Amniotic stem cell (primary cell): ENCODE measurements around the gene QPCTL.
"Not testable (repeated sequence)": the region's sequence is repeated elsewhere in the genome, so short reads cannot be mapped to it uniquely, and the experiment has no call there.

Experiments used
- DNase-seq: peaks from one replicate; lab custom pipeline; 2025; lab: John Stamatoyannopoulos, UW

QPCTL gene

GRCh38 chr19:45676851-45677263, 15.6 kb upstream of the QPCTL start:
- no peak for DNase-seq

GRCh38 chr19:45677351-45678230, 14.9 kb upstream of the QPCTL start:
- DNase-seq, result no peak

GRCh38 chr19:45681391-45682015, 11.0 kb upstream of the QPCTL start:
- DNase-seq, result peak; percentile 19

GRCh38 chr19:45682117-45682516, 10.3 kb upstream of the QPCTL start:
- DNase-seq, result no peak

- DNase-seq, result no peak
Observed at GRCh38 chr19:45682908-45683307, 9.6 kb upstream of the QPCTL start.

- not testable (repeated sequence) for DNase-seq
Observed at GRCh38 chr19:45685045-45685444, 7.4 kb upstream of the QPCTL start.

GRCh38 chr19:45687599-45687998, 4.9 kb upstream of the QPCTL start:
- DNase-seq, result no peak

GRCh38 chr19:45691516-45692186, 815 bp upstream of the QPCTL start, which contains the start of gene SNRPD2:
Gene SNRPD2 (minus strand): TSS chr19:45691953. CDS start chr19:45691888, 65 bp downstream.
- DNase-seq, result peak; percentile 87

- DNase-seq, result peak; percentile 30
Observed at GRCh38 chr19:45693106-45693788, 781 bp downstream of the QPCTL start.

GRCh38 chr19:45701676-45702075, 9.2 kb downstream of the QPCTL start:
- DNase-seq, result no peak

- no peak for DNase-seq
Observed at GRCh38 chr19:45705115-45705514, 12.6 kb downstream of the QPCTL start.

- DNase-seq, result no peak
Observed at GRCh38 chr19:45705710-45706415, 13.4 kb downstream of the QPCTL start.

- no peak for DNase-seq
Observed at GRCh38 chr19:45710356-45711130, 18.1 kb downstream of the QPCTL start.

- DNase-seq, result no peak
Observed at GRCh38 chr19:45711851-45712698, 19.6 kb downstream of the QPCTL start.

GRCh38 chr19:45712699-45713067, 20.2 kb downstream of the QPCTL start:
- no peak for DNase-seq

- no peak for DNase-seq
Observed at GRCh38 chr19:45713141-45713540, 20.7 kb downstream of the QPCTL start.

- no peak for DNase-seq
Observed at GRCh38 chr19:45715139-45715538, 22.7 kb downstream of the QPCTL start.

GRCh38 chr19:45716359-45717130, 24.1 kb downstream of the QPCTL start:
- DNase-seq, result no peak
